Measurements from ENCODE around the gene ATG13. TPM values are rescaled to one million over a fixed set of nuclear protein-coding genes. Genes with fewer than 3 reads are reported as not detected.

ATG13 gene
- total RNA-seq, 1 experiment from 2014 or later: 57.1 TPM

GRCh38 chr11:46649180-46649738 lies 31.9 kb downstream of the ATG13 start:
- BruUV-seq (replicated peaks): no TSS peak
- DNase-seq: no peak
- CTCF ChIA-PET: interaction anchor here (0.6 kb wide), 1 partner anchor 276 kb away, joined by 3 read pairs; no protein-coding TSS in a partner anchor
- no peak overlapping the region for H3K4me3 Mint-ChIP-seq (ENCODE audit: low read depth, unreplicated experiment)
- intact Hi-C loops (cut with micrococcal nuclease; ENCODE audit: unreplicated experiment): no loop called here
- H3K36me3 Mint-ChIP-seq (ENCODE audit: insufficient read depth, unreplicated experiment): peaks cover 14% of the 10 kb centered on the region
- TF ChIP-seq, protein P1, sequence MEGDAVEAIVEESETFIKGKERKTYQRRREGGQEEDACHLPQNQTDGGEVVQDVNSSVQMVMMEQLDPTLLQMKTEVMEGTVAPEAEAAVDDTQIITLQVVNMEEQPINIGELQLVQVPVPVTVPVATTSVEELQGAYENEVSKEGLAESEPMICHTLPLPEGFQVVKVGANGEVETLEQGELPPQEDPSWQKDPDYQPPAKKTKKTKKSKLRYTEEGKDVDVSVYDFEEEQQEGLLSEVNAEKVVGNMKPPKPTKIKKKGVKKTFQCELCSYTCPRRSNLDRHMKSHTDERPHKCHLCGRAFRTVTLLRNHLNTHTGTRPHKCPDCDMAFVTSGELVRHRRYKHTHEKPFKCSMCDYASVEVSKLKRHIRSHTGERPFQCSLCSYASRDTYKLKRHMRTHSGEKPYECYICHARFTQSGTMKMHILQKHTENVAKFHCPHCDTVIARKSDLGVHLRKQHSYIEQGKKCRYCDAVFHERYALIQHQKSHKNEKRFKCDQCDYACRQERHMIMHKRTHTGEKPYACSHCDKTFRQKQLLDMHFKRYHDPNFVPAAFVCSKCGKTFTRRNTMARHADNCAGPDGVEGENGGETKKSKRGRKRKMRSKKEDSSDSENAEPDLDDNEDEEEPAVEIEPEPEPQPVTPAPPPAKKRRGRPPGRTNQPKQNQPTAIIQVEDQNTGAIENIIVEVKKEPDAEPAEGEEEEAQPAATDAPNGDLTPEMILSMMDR (IDR thresholded peaks at IDR 0.05; ENCODE audit: unreplicated experiment): no peak
- no peaks in the 10 kb centered on the region for H3K4me1 Mint-ChIP-seq (ENCODE audit: low read depth, unreplicated experiment)
- H3K9me3 Mint-ChIP-seq (ENCODE audit: low read depth, unreplicated experiment): no peaks in the 10 kb centered on the region
- no peaks in the 10 kb centered on the region for H3K27me3 Mint-ChIP-seq (ENCODE audit: unreplicated experiment)
- H3K27ac Mint-ChIP-seq (ENCODE audit: unreplicated experiment): no peak overlapping the region

DNA sequence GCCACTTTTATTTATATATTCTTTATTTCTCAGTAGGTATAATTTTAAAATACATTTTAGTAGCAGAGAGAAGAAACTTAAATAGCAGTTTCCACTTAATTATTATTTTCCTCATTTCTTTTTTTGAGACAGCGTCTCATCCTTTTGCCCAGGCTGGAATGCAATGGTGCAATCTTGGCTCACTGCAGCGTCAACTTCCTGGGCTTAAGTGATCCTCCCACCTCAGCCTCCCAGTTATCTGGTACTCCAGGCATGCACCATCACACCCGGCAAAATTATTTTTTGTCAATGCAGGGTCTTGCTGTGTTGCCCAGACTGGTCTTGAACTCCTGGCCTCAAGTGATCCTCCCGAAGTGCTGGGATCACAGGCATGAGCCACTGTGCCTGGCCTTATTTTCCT lies 38.3 kb downstream of the ATG13 start:
- BruUV-seq (replicated peaks): no TSS peak
- H3K27me3 Mint-ChIP-seq (ENCODE audit: unreplicated experiment): no peaks in the 10 kb centered on the region
- DNase-seq: no peak
- H3K4me1 Mint-ChIP-seq (ENCODE audit: low read depth, unreplicated experiment): no peaks in the 10 kb centered on the region
- no peak overlapping the region for H3K27ac Mint-ChIP-seq (ENCODE audit: unreplicated experiment)
- peaks cover 25% of the 10 kb centered on the region for H3K36me3 Mint-ChIP-seq (ENCODE audit: insufficient read depth, unreplicated experiment)
- no peaks in the 10 kb centered on the region for H3K9me3 Mint-ChIP-seq (ENCODE audit: low read depth, unreplicated experiment)
- no peak overlapping the region for H3K4me3 Mint-ChIP-seq (ENCODE audit: low read depth, unreplicated experiment)
- CTCF ChIA-PET: no interaction called here
- intact Hi-C loops (cut with micrococcal nuclease; ENCODE audit: unreplicated experiment): no loop called here
- TF ChIP-seq, protein P1 (IDR thresholded peaks at IDR 0.05; ENCODE audit: unreplicated experiment): no peak

DNA sequence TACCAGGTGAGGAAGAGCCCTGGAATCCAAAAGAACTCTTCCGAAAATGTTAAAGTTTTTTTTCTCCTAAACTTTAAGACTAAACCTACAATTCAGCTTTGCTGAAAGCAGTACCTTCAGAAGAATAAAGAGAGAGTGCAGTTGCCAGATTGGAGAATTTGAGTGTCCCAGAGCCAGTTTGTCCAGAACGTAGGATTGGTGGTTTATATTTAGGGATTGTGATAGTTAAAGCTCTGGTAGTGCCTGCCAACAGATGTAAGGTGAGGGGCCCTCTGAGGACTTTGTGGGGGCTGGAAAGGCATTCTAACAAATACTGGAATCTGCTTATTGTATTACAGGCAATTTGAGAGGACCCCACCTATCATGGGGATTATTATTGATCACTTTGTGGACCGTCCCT lies 39.8 kb downstream of the ATG13 start:
- TF ChIP-seq, protein P1 (IDR thresholded peaks at IDR 0.05; ENCODE audit: unreplicated experiment): no peak
- Mint-ChIP-seq H3K27me3 (ENCODE audit: unreplicated experiment) (no peaks in the 10 kb centered on the region), H3K4me1 (ENCODE audit: low read depth, unreplicated experiment) (no peaks in the 10 kb centered on the region), H3K27ac (ENCODE audit: unreplicated experiment) (no peak overlapping the region), H3K4me3 (ENCODE audit: low read depth, unreplicated experiment) (no peak overlapping the region), H3K9me3 (ENCODE audit: low read depth, unreplicated experiment) (no peaks in the 10 kb centered on the region), H3K36me3 (ENCODE audit: insufficient read depth, unreplicated experiment) (peaks cover 35% of the 10 kb centered on the region)
- DNase-seq: no peak
- CTCF ChIA-PET: no interaction called here
- BruUV-seq (replicated peaks): no TSS peak
- intact Hi-C loops (cut with micrococcal nuclease; ENCODE audit: unreplicated experiment): no loop called here

DNA sequence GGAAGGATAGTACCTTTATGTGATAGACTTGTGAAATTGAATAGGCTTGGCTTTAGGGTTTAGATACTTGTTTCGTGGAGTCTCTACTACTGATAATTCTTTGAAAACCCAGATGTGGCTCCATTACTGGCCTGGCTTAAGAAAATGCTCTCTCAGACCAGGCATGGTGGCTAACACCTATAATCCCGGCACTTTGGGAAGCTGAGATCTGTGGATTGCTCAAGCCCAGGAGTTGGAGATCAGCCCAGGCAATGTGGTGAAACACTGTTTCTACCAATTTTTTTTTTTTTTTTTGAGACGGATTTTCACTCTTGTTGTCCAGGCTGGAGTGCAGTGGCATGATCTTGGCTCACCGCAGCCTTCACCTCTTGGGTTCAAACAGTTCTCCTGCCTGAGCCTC lies 40.9 kb downstream of the ATG13 start:
- TF ChIP-seq, protein P1 (IDR thresholded peaks at IDR 0.05; ENCODE audit: unreplicated experiment): no peak
- Mint-ChIP-seq H3K36me3 (ENCODE audit: insufficient read depth, unreplicated experiment) (peaks cover 37% of the 10 kb centered on the region), H3K27ac (ENCODE audit: unreplicated experiment) (no peak overlapping the region), H3K9me3 (ENCODE audit: low read depth, unreplicated experiment) (no peaks in the 10 kb centered on the region), H3K4me1 (ENCODE audit: low read depth, unreplicated experiment) (no peaks in the 10 kb centered on the region), H3K4me3 (ENCODE audit: low read depth, unreplicated experiment) (no peak overlapping the region), H3K27me3 (ENCODE audit: unreplicated experiment) (no peaks in the 10 kb centered on the region)
- CTCF ChIA-PET: no interaction called here
- DNase-seq: no peak
- intact Hi-C loops (cut with micrococcal nuclease; ENCODE audit: unreplicated experiment): no loop called here
- no TSS peak for BruUV-seq (replicated peaks)

Measured in Calu3 (cell line).